Eye (tissue), 1 donor: ENCODE results near the gene EXOSC6.
"Not testable (repeated sequence)": the region's sequence is repeated elsewhere in the genome, so short reads cannot be mapped to it uniquely, and the experiment has no call there.

Experiments used
- DNase-seq: peaks from one replicate; pipeline ENCODE4 v3.0.0-alpha.2; 2015

EXOSC6 gene

DNA sequence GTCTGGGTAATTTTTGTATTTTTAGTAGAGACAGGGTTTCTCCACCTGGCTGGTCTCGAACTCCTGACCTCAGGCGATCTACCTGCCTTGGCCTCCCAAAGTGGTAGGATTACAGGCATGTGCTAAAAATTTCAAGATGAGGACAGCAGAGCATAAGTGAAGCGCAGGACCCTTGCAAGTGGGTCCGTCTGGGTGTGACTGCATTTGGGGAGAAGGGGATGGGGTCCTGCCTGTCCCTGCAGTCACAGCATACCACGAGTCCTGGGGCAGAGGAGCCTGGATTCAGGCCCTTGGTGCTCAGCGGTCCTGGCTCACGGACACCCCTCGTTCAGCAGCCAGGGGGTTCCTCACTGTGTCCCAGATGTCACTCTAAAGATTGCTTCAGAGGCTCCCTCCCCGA lies 53.5 kb downstream of the EXOSC6 start:
- DNase-seq = not testable (repeated sequence)

DNA sequence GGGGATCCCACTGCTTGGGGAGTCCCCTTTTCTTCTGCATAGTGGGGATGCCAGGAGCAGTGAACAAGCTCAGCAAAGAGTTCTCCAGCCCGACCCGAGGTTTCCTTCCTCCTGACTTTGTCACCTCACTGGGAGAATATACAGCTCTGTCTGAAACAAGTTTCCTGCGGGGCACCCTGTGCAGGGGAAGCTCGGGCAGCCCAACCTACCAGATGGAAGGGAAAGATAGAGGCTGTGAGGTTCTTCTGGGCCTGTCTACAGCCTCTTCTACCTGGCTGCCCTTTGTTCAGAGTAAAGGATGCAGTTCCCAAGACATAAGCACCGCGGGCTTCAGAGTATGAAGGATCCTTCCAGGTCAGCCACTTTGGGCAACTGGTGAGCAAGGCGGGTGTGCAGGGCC lies 54.1 kb downstream of the EXOSC6 start:
- not testable (repeated sequence) for DNase-seq
